Gastroesophageal sphincter (tissue), 2 donors: ENCODE data around the gene COL6A2.

Experiments
- POLR2A ChIP-seq, 2 donors: fragments of 450-650 bp; IDR thresholded peaks; one replicate each; pipeline ENCODE4 v1.6.1; 2017; ENCODE audit warnings: antibody characterized with exemption in 2 of 2, mild to moderate bottlenecking in 2 of 2, moderate library complexity in 1 of 2
- POLR2AphosphoS5 ChIP-seq: sonication (generic); formaldehyde crosslinking; IDR thresholded peaks from one replicate; pipeline ENCODE4 v1.6.1; 2017; ENCODE audit warnings: antibody characterized with exemption

- TF ChIP-seq POLR2A (IDR thresholded peaks at IDR 0.05) (no peak), POLR2AphosphoS5 (no peak)
Measured at GRCh38 chr21:46114963-46115362, 17.1 kb downstream of the COL6A2 start.
